SIG-M5 (cell line): ENCODE results near the gene BCL2L13.
A peak's percentile ranks its signal among the peaks of the same experiment; 100 is the strongest.

ENCODE experiments used
- DNase-seq: peaks from one replicate; lab custom pipeline; 2025; lab: John Stamatoyannopoulos, UW

BCL2L13 gene

GRCh38 chr22:17726928-17727897 lies 88.7 kb downstream of the BCL2L13 start:
- DNase-seq: peak; percentile 14

DNA sequence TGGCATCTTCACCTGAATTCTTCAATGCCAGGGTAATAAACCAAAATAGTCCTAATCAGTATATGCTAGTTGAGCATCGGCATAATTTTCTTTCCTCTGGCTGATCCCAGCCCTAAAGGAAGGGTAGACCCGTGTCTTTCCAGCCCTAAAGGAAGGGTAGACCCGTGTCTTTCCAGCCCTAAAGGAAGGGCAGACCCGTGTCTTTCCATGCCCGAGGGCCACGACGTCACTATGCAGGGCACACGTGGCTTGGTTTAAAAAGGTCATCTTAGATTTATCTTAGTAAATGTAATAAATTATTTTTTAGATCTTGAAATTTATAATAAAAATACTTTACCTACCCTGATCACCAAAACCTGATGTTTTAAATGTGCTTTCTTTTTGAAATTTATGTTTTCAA lies 90.2 kb downstream of the BCL2L13 start:
- no peak for DNase-seq

DNA sequence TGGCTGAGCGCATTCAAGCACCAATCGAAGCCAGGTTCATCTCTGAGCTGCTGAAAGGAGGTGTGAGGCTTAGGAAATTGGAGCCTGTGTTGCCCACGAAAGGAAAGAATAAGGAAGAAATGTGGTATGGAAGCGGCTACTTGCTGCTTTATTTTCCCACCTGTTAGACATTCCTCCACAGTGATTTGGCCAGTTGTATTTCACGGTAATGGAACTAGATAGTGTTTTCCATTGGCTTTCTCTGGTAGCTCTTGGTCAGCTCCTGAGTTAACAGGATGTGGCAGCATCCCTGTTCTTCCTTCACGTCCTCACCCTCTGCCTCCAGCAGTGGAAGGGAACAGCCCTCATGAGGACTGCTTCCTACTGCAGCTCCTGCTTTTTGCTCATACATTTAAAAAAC lies 91.0 kb downstream of the BCL2L13 start:
- DNase-seq: no peak

DNA sequence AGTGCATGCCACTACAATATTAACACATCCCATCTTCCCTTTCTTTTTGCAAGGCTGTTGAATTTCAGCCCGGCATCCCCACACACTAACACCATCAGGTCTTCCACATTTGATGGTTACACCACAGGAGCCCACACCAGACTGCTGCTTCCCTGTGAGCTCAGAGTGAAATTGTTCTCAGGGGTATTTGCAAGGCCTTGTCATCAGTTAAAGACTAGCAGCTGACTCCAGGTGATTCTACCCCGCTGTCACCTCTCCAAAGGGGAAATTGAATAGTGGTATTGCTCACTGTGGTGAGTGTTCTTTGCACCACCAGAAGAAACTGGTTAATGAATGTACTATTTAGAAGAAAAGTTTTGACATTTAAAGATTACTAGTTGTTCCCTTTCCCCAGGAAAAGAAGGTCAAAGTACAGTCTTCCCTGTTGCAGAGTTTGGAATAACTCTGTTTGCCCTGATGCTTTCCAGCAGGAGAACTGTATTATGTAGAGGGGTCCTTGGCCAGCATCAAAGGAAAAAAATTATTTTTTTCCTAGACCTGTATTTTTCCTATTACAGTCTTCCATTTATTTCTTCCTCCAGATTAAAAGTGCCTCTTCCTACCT lies 93.8 kb downstream of the BCL2L13 start:
- DNase-seq: no peak

DNA sequence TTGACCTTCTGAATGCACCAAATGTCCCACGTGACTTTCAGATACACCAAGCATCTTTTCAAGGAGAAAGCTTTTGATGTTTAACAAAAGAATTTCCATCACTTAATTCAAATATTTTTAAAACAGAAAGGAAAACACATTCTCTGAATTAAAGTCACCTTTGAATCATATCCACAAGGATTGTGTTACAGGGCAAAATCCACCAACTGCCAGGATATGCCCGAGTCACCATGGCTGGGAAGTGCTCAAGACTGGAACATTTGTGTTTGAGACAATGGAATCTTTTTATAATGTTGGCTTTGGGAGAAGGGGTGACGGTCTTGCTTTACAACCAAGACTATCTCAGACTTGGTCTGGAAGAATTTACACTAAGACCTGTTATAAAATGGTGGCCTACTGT lies 94.9 kb downstream of the BCL2L13 start:
- DNase-seq: no peak

- no peak for DNase-seq
Observed at GRCh38 chr22:17734187-17734586, 95.6 kb downstream of the BCL2L13 start.

- no peak for DNase-seq
Observed at GRCh38 chr22:17738386-17739128, 100.0 kb downstream of the BCL2L13 start.

DNA sequence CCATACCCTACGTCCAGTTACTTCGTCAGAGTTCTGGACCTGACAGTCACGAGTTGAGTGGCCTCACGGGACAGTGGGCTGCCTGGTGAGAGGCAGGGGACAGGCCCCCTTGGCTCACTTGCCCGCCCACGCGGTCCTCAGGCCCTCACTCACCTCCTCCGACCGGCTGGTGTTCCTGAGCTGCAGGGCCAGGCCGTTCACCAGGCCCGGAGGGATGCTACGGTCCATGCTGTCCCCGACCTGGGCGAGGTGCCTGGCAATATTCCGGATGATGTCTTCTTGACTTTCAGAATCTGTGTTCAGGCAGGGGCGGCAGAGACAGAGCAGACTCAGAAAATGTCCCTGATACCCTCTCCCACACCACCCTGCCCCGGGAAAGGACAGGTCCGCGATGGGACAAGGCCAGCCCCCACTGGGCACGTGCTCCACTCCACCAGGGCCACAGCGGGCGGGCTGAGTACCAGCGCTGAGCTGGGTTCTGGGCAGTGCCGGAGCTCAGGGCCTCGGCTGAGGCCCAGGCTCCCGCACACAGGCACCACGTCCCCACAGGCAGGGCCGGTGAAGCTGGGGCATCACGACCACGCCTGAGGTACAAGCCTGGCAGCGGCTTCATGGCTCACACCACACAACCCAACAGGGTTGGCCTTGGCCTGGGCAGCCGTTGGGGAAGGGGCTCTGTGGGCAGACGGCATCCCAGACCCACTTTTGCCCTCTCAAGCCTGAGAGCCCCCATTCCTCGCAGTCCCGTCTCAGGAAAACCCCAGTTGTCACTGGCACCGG lies 100.8 kb downstream of the BCL2L13 start:
- DNase-seq: no peak

DNA sequence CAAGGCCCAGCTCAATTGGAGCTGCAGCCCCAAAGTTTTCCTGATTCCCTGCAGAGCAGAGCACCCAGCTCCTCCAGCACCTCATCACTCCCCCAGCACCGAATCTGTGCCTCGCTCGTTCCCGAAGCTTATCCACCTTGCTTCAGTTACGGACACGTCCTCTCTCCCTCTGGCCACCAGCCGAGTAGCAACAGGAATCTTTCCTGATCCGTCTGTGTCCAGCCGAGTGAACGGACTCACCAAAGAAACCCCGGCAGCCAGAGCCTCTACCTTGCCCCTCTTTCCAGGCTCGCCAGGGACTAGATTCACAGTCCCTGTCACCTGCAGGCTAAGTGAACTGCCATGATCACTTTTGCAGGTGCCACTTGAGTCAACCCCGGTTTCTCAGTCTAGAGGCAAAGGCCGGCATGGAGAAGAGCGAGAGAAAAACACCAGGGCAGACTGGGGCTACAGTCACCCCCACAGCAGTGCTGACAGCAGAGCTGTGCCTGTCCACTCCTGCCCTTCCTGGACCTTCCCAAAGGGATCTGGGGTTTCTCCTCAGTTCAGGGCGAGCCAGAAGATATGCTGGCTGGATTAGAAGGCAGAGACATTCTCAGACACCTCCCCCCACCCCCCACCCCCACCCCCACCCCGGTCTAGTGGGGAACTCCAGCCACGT lies 103.4 kb downstream of the BCL2L13 start:
- no peak for DNase-seq

- no peak for DNase-seq
Observed at GRCh38 chr22:17742527-17742902, 104.0 kb downstream of the BCL2L13 start.

GRCh38 chr22:17743661-17744411 lies 105.3 kb downstream of the BCL2L13 start:
- no peak for DNase-seq

- no peak for DNase-seq
Observed at GRCh38 chr22:17744430-17744829, 105.9 kb downstream of the BCL2L13 start.

GRCh38 chr22:17746916-17747315 lies 108.4 kb downstream of the BCL2L13 start:
- no peak for DNase-seq

- no peak for DNase-seq
Observed at GRCh38 chr22:17748555-17749353, 110.2 kb downstream of the BCL2L13 start.

- DNase-seq: no peak
Observed at GRCh38 chr22:17749605-17750395, 111.2 kb downstream of the BCL2L13 start.

GRCh38 chr22:17751596-17751995 lies 113.0 kb downstream of the BCL2L13 start:
- DNase-seq: no peak

- no peak for DNase-seq
Observed at GRCh38 chr22:17753401-17753989, 114.9 kb downstream of the BCL2L13 start.

- no peak for DNase-seq
Observed at GRCh38 chr22:17754233-17754925, 115.8 kb downstream of the BCL2L13 start.
